Liver (tissue), 9 donors: ENCODE data around the gene KIF21A. TPM values are rescaled to one million over a fixed set of nuclear protein-coding genes. Genes with fewer than 3 reads are reported as not detected.

Experiments used
- DNase-seq: peaks from one replicate; pipeline ENCODE4 v3.0.0-alpha.2; 2017; ENCODE audit warnings: low spot score
- H3K27ac ChIP-seq, 2 donors: one replicate each; pipeline ENCODE4 v1.7.0; 2013; ENCODE audit warnings: inconsistent platforms in 2 of 2, low read length in 2 of 2, control low read depth in 1 of 2, low read depth in 1 of 2, mild to moderate bottlenecking in 1 of 2
- H3K27me3 ChIP-seq, 4 donors: one replicate each; pipeline versions ENCODE4 v1.6.1 to v1.7.0; 2013; ENCODE audit warnings: low read length in 3 of 4, inconsistent platforms in 1 of 4, mild to moderate bottlenecking in 1 of 4, moderate library complexity in 1 of 4; ENCODE audit not compliant: control insufficient read depth in 4 of 4, insufficient read depth in 4 of 4
- H3K36me3 ChIP-seq, 4 donors: one replicate each; pipeline versions ENCODE4 v1.6.1 to v1.7.0; 2013; ENCODE audit warnings: low read length in 3 of 4, mild to moderate bottlenecking in 3 of 4, low read depth in 1 of 4, moderate library complexity in 1 of 4; ENCODE audit not compliant: control insufficient read depth in 4 of 4, insufficient read depth in 3 of 4
- H3K4me1 ChIP-seq, 4 donors: one replicate each; pipeline versions ENCODE4 v1.6.1 to v1.7.0; 2013; ENCODE audit warnings: low read length in 3 of 4, mild to moderate bottlenecking in 3 of 4, moderate library complexity in 1 of 4; ENCODE audit not compliant: control insufficient read depth in 4 of 4, insufficient read depth in 4 of 4
- H3K4me3 ChIP-seq, 3 donors: one replicate each; pipeline versions ENCODE4 v1.6.1 to v1.7.0; 2013; ENCODE audit warnings: low read length in 3 of 3, control low read depth in 1 of 3, low read depth in 1 of 3, mild to moderate bottlenecking in 1 of 3
- H3K9ac ChIP-seq, 2 donors: one replicate each; pipeline ENCODE4 v1.7.0; 2013; ENCODE audit warnings: low read length in 2 of 2, mild to moderate bottlenecking in 2 of 2, moderate library complexity in 2 of 2, control low read depth in 1 of 2, low read depth in 1 of 2
- H3K9me3 ChIP-seq, 4 donors: one replicate each; pipeline versions ENCODE4 v1.6.1 to v1.7.0; 2013; ENCODE audit warnings: low read length in 3 of 4; ENCODE audit not compliant: control insufficient read depth in 4 of 4
- ATF3 ChIP-seq: IDR thresholded peaks from 2 replicates; pipeline ENCODE4 v1.6.1; 2016; ENCODE audit warnings: antibody characterized with exemption
- CTCF ChIP-seq: fragments of 150-350 bp; IDR thresholded peaks from 2 replicates; pipeline ENCODE4 v1.5.1; 2017; ENCODE audit warnings: improper control_type of control experiment, low read depth, low read length; ENCODE audit not compliant: missing input control
- FOXA1 ChIP-seq: IDR thresholded peaks from 2 replicates; pipeline ENCODE4 v1.6.1; 2016; ENCODE audit warnings: antibody characterized with exemption
- FOXA2 ChIP-seq: IDR thresholded peaks from 2 replicates; pipeline ENCODE4 v1.6.1; 2016; ENCODE audit warnings: antibody characterized with exemption
- GABPA ChIP-seq, 2 donors: IDR thresholded peaks in 1 of 2; conservative IDR thresholded peaks in 1 of 2; 2 replicates each; pipeline ENCODE4 v1.6.1; 2016; ENCODE audit warnings: antibody characterized with exemption in 2 of 2, mild to moderate bottlenecking in 1 of 2, moderate library complexity in 1 of 2
- HNF4A ChIP-seq, 2 donors: conservative IDR thresholded peaks; 2 replicates each; pipeline ENCODE4 v1.6.1; 2016; ENCODE audit warnings: antibody characterized with exemption in 2 of 2, mild to moderate bottlenecking in 2 of 2
- HNF4G ChIP-seq: IDR thresholded peaks from 2 replicates; pipeline ENCODE4 v1.6.1; 2016; ENCODE audit warnings: antibody characterized with exemption
- JUND ChIP-seq, 2 donors: IDR thresholded peaks; 2 replicates each; pipeline ENCODE4 v1.6.1; 2016; ENCODE audit warnings: antibody characterized with exemption in 2 of 2
- MAX ChIP-seq: IDR thresholded peaks from 2 replicates; pipeline ENCODE4 v1.6.1; 2016; ENCODE audit warnings: antibody characterized with exemption
- REST ChIP-seq: IDR thresholded peaks from 2 replicates; pipeline ENCODE4 v1.6.1; 2016; ENCODE audit warnings: antibody characterized with exemption, mild to moderate bottlenecking
- RXRA ChIP-seq, 2 donors: IDR thresholded peaks; 2 replicates each; pipeline ENCODE4 v1.6.1; 2017 to 2018; ENCODE audit warnings: antibody characterized with exemption in 2 of 2, mild to moderate bottlenecking in 1 of 2
- SP1 ChIP-seq: IDR thresholded peaks from 2 replicates; pipeline ENCODE4 v1.6.1; 2018; ENCODE audit warnings: antibody characterized with exemption, mild to moderate bottlenecking
- YY1 ChIP-seq: IDR thresholded peaks from 2 replicates; pipeline ENCODE4 v1.6.1; 2016; ENCODE audit warnings: antibody characterized with exemption, mild to moderate bottlenecking
- WGBS: extraction: QIAGEN DNeasy Blood & Tissue Kit; methylation state at CpG from one replicate; pipeline ENCODE4 v1.1.7; 2013; 5-methylcytosine and 5-hydroxymethylcytosine counted together
- polyA plus RNA-seq, 2 donors: library from polyadenylated mRNA; stranded (reverse) in 1 of 2; unstranded in 1 of 2; fragments of 200-250 nt in 1 of 2; fragments of >200 nt in 1 of 2; fragmentation: Nextera tagmentation in 1 of 2; extraction: Ambion mirVana in 1 of 2; gene quantifications; one replicate each; pipeline versions ENCODE4 v1.2.1 to v1.2.3, GENCODE V29; 2013 to 2015
- total RNA-seq, 2 donors: library from RNA; depleted of rRNA; stranded (reverse); fragments of >200 nt; gene quantifications; one replicate each; pipeline ENCODE4 v1.2.3, GENCODE V29; 2014
- donor health status: healthy.
- donor health status: healthy.
- donor health status: healthy.
- donor health status: healthy.
- donor health status: healthy.

The KIF21A gene
- total and polyA plus RNA-seq, 4 donors = 9.1 to 47.4 (median 21.0) TPM

GRCh38 chr12:39431002-39431796 is 11.7 kb downstream of the KIF21A start (continued):
- no peak for TF ChIP-seq REST
- TF ChIP-seq ATF3 = no peak

- H3K27me3 ChIP-seq = no peaks in the 10 kb centered on the region
- H3K9me3 ChIP-seq = no peaks in the 10 kb centered on the region
- H3K9ac ChIP-seq = no peak overlapping the region
- no peak overlapping the region for H3K4me3 ChIP-seq
- no peak for TF ChIP-seq HNF4G
- no peak for TF ChIP-seq MAX
- no peak for TF ChIP-seq SP1
- no peak for TF ChIP-seq FOXA1
- TF ChIP-seq YY1 = no peak
- TF ChIP-seq RXRA (IDR thresholded peaks at IDR 0.05) = no peak
- TF ChIP-seq REST = peak; percentile 20
- TF ChIP-seq HNF4A (conservative IDR thresholded peaks at IDR 0.05) = peak; percentile 63 to 69
- TF ChIP-seq JUND (IDR thresholded peaks at IDR 0.05) = no peak
- H3K27ac ChIP-seq = no peak overlapping the region
- H3K36me3 ChIP-seq = no peaks in the 10 kb centered on the region
- 36% methylated on average over 2 of the region's 2 CpGs for WGBS
- DNase-seq = no peak
- H3K4me1 ChIP-seq = peaks cover 10 to 34% (median 16%) of the 10 kb centered on the region in 4 donors
Observed at GRCh38 chr12:39429809-39430208, 13.1 kb downstream of the KIF21A start.

GRCh38 chr12:39427360-39427808 is 15.5 kb downstream of the KIF21A start:
- Histone ChIP-seq H3K36me3 (no peaks in the 10 kb centered on the region), H3K27me3 (no peaks in the 10 kb centered on the region), H3K9me3 (no peaks in the 10 kb centered on the region), H3K4me1 (peaks cover 10 to 31% (median 16%) of the 10 kb centered on the region in 4 donors), H3K9ac (no peak overlapping the region), H3K27ac (peak overlapping the region; percentile 12 to 40), H3K4me3 (no peak overlapping the region)
- no peak for DNase-seq
- TF ChIP-seq HNF4A (conservative IDR thresholded peaks at IDR 0.05) = peak; percentile 52 to 76
- no peak for TF ChIP-seq GABPA (IDR thresholded peaks at IDR 0.05 in 1 of 2, conservative IDR thresholded peaks at IDR 0.05 in 1 of 2)
- peak in 1 of 2 donors; percentile 24 for TF ChIP-seq JUND (IDR thresholded peaks at IDR 0.05)
- no peak for TF ChIP-seq MAX
- no peak for TF ChIP-seq FOXA2
- TF ChIP-seq FOXA1 = no peak
- TF ChIP-seq CTCF = no peak
- TF ChIP-seq HNF4G = peak; percentile 25
- peak in 1 of 2 donors; percentile 25 for TF ChIP-seq RXRA (IDR thresholded peaks at IDR 0.05)
- peak; percentile 21 for TF ChIP-seq SP1
- WGBS = 34% methylated on average over 3 of the region's 3 CpGs
